GM18508 (cell line): ENCODE results near the gene ZC3H12A.

Experiments used
- ATAC-seq: cut with Tn5 transposase; IDR thresholded peaks from one replicate; pipeline ENCODE4 v1.9.1; 2021; ENCODE audit warnings: moderate number of reproducible peaks; ENCODE audit not compliant: insufficient read depth, unreplicated experiment

ZC3H12A gene

GRCh38 chr1:37474046-37474696 lies at the start of gene ZC3H12A:
Gene ZC3H12A (plus strand): TSS chr1:37474580. CDS start chr1:37475497, 917 bp downstream.
- ATAC-seq = no peak

GRCh38 chr1:37425221-37425620 lies 49.2 kb upstream of the ZC3H12A start:
- ATAC-seq = no peak

GRCh38 chr1:37429029-37429428 lies 45.4 kb upstream of the ZC3H12A start:
- no peak for ATAC-seq

- ATAC-seq = no peak
Measured at GRCh38 chr1:37430103-37430985, 44.0 kb upstream of the ZC3H12A start.

- ATAC-seq = no peak
Measured at GRCh38 chr1:37432716-37433115, 41.7 kb upstream of the ZC3H12A start.

- no peak for ATAC-seq
Measured at GRCh38 chr1:37433171-37433570, 41.2 kb upstream of the ZC3H12A start.

- no peak for ATAC-seq
Measured at GRCh38 chr1:37434292-37435225, 39.8 kb upstream of the ZC3H12A start.

GRCh38 chr1:37437087-37437486 lies 37.3 kb upstream of the ZC3H12A start:
- no peak for ATAC-seq

GRCh38 chr1:37438037-37438868 lies 36.1 kb upstream of the ZC3H12A start:
- no peak for ATAC-seq

GRCh38 chr1:37438869-37439343 lies 35.5 kb upstream of the ZC3H12A start:
- no peak for ATAC-seq

GRCh38 chr1:37439349-37439995 lies 34.9 kb upstream of the ZC3H12A start:
- ATAC-seq = no peak

- no peak for ATAC-seq
Measured at GRCh38 chr1:37441490-37441889, 32.9 kb upstream of the ZC3H12A start.

- no peak for ATAC-seq
Measured at GRCh38 chr1:37442139-37442538, 32.2 kb upstream of the ZC3H12A start.

GRCh38 chr1:37442644-37443043 lies 31.7 kb upstream of the ZC3H12A start:
- no peak for ATAC-seq

GRCh38 chr1:37446874-37447273 lies 27.5 kb upstream of the ZC3H12A start:
- no peak for ATAC-seq

- ATAC-seq = no peak
Measured at GRCh38 chr1:37448185-37448584, 26.2 kb upstream of the ZC3H12A start.

GRCh38 chr1:37448691-37449417 lies 25.5 kb upstream of the ZC3H12A start:
- no peak for ATAC-seq

- no peak for ATAC-seq
Measured at GRCh38 chr1:37449936-37450335, 24.4 kb upstream of the ZC3H12A start.
